MM.1S (cell line): ENCODE data around the gene GTF3C5.

ENCODE experiments used
- EZH2 ChIP-seq: fragments of 300-600 bp; sonication (generic); optimal IDR thresholded peaks from 2 replicates; pipeline ENCODE3; 2017; ENCODE audit warnings: low read depth, mild to moderate bottlenecking, antibody characterized with exemption, low read length, mixed read lengths
- EZH2phosphoT487 ChIP-seq: fragments of 300-600 bp; sonication (generic); IDR thresholded peaks from 2 replicates; pipeline ENCODE4 v1.6.1; 2018; ENCODE audit warnings: antibody characterized with exemption, low read length
- TF ChIP-seq, protein P1 (sequence below): fragments of 300-600 bp; sonication (generic); IDR thresholded peaks from 2 replicates; pipeline ENCODE4 v1.5.1; 2016; ENCODE audit warnings: antibody characterized with exemption, low read length, mixed read lengths

DNA sequence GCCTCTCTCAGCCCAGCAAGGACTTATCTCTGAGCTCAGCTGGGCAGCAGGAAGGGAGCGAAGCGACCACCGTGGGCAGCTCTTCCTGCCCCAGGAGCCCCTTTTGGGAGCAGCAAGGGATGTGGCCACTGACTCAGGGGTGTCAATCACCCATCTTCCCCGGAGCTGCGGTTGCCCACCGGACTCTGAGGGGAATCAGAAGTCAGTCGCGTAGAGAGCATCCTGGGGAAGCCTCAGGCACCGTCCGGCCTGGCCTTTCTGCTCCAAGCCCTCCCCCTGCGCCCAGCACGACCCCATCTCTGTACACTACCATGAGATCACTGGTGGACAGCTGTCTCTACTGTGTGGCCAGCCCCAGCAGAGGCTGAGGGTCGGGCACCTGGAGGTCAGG lies 27.7 kb upstream of the GTF3C5 start:
- TF ChIP-seq, protein P1, sequence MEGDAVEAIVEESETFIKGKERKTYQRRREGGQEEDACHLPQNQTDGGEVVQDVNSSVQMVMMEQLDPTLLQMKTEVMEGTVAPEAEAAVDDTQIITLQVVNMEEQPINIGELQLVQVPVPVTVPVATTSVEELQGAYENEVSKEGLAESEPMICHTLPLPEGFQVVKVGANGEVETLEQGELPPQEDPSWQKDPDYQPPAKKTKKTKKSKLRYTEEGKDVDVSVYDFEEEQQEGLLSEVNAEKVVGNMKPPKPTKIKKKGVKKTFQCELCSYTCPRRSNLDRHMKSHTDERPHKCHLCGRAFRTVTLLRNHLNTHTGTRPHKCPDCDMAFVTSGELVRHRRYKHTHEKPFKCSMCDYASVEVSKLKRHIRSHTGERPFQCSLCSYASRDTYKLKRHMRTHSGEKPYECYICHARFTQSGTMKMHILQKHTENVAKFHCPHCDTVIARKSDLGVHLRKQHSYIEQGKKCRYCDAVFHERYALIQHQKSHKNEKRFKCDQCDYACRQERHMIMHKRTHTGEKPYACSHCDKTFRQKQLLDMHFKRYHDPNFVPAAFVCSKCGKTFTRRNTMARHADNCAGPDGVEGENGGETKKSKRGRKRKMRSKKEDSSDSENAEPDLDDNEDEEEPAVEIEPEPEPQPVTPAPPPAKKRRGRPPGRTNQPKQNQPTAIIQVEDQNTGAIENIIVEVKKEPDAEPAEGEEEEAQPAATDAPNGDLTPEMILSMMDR = no peak
- TF ChIP-seq EZH2 = no peak
- TF ChIP-seq EZH2phosphoT487 = no peak
